CD14-positive monocyte (primary cell): ENCODE data around the gene NDRG4. TPM values are rescaled to one million over a fixed set of nuclear protein-coding genes. Genes with fewer than 3 reads are reported as not detected.
A peak's percentile ranks its signal among the peaks of the same experiment; 100 is the strongest.

Experiments
- DNase-seq, 3 donors: peaks; one replicate each; pipeline ENCODE4 v3.0.0-alpha.2; 2011 to 2022
- H2AFZ ChIP-seq: 2 replicates; pipeline ENCODE4 v1.6.0; 2012; ENCODE audit warnings: mild to moderate bottlenecking, low read depth, low read length, inconsistent platforms; ENCODE audit not compliant: insufficient read depth, poor library complexity, severe bottlenecking
- H3K27ac ChIP-seq, 2 donors: 1 replicate in 1 of 2; 2 replicates in 1 of 2; pipeline ENCODE4 v1.5.1; 2012 to 2013; ENCODE audit warnings: low read length in 2 of 2, control low read depth in 1 of 2, inconsistent platforms in 1 of 2, low read depth in 1 of 2, mild to moderate bottlenecking in 1 of 2
- H3K27me3 ChIP-seq, 2 donors: one replicate each; pipeline versions ENCODE4 v1.6.0 to v1.6.1; 2011 to 2013; ENCODE audit warnings: low read length in 2 of 2; ENCODE audit not compliant: control insufficient read depth in 2 of 2, insufficient read depth in 2 of 2
- H3K36me3 ChIP-seq, 2 donors: replicated peaks in 1 of 2; 1 replicate in 1 of 2; 2 replicates in 1 of 2; pipeline versions ENCODE4 v1.5.1 to v1.6.1; 2012 to 2013; ENCODE audit warnings: low read length in 2 of 2, control low read depth in 1 of 2, inconsistent platforms in 1 of 2, mild to moderate bottlenecking in 1 of 2; ENCODE audit not compliant: insufficient read depth in 2 of 2, control insufficient read depth in 1 of 2
- H3K4me1 ChIP-seq, 2 donors: 1 replicate in 1 of 2; 2 replicates in 1 of 2; pipeline versions ENCODE4 v1.5.1 to v1.6.1; 2012 to 2013; ENCODE audit warnings: low read length in 2 of 2, control low read depth in 1 of 2, inconsistent platforms in 1 of 2, mild to moderate bottlenecking in 1 of 2, moderate library complexity in 1 of 2; ENCODE audit not compliant: insufficient read depth in 2 of 2, control insufficient read depth in 1 of 2
- H3K4me2 ChIP-seq: replicated peaks from 2 replicates; pipeline ENCODE3; 2012; ENCODE audit warnings: low read length, moderate library complexity, mild to moderate bottlenecking; ENCODE audit not compliant: poor library complexity, severe bottlenecking; ENCODE audit errors: extremely low read depth
- H3K4me3 ChIP-seq, 3 experiments: fragments of 200-600 bp in 1 of 3; sonication (generic) in 1 of 3; replicated peaks in 1 of 3; 1 replicate in 2 of 3; 2 replicates in 1 of 3; pipeline ENCODE4 v1.5.1; 2011 to 2013; ENCODE audit warnings: low read length in 3 of 3, mild to moderate bottlenecking in 3 of 3, control low read depth in 2 of 3, low read depth in 2 of 3, inconsistent platforms in 1 of 3, moderate library complexity in 1 of 3
- H3K79me2 ChIP-seq: 2 replicates; pipeline ENCODE4 v1.6.0; 2012; ENCODE audit warnings: mild to moderate bottlenecking, control low read depth, inconsistent platforms, low read length, moderate library complexity; ENCODE audit not compliant: insufficient read depth
- H3K9ac ChIP-seq: 2 replicates; pipeline ENCODE4 v1.6.0; 2017; ENCODE audit warnings: low read length, mild to moderate bottlenecking; ENCODE audit not compliant: insufficient read depth, poor library complexity, severe bottlenecking
- H3K9me3 ChIP-seq, 2 donors: replicated peaks in 1 of 2; 1 replicate in 1 of 2; 2 replicates in 1 of 2; pipeline versions ENCODE4 v1.5.1 to v1.6.1; 2012 to 2013; ENCODE audit warnings: low read length in 2 of 2, control low read depth in 1 of 2; ENCODE audit not compliant: control insufficient read depth in 1 of 2, insufficient read depth in 1 of 2
- H4K20me1 ChIP-seq: 2 replicates; pipeline ENCODE4 v1.6.0; 2012; ENCODE audit warnings: mild to moderate bottlenecking, low read length, control low read depth, moderate library complexity; ENCODE audit not compliant: insufficient read depth
- H3K27ac Mint-ChIP-seq, 7 donors: one replicate each; pipeline ENCODE4 v1.8.0; 2020; ENCODE audit warnings: mild to moderate bottlenecking in 7 of 7, mixed read lengths in 7 of 7, moderate library complexity in 6 of 7, inconsistent platforms in 2 of 7
- H3K27me3 Mint-ChIP-seq, 3 donors: one replicate each; pipeline ENCODE4 v1.8.0; 2021 to 2022; ENCODE audit warnings: low read depth in 3 of 3, mild to moderate bottlenecking in 3 of 3, mixed read lengths in 3 of 3, moderate library complexity in 3 of 3, inconsistent platforms in 1 of 3
- H3K36me3 Mint-ChIP-seq, 2 donors: one replicate each; pipeline ENCODE4 v1.8.0; 2020; ENCODE audit warnings: mixed read lengths in 2 of 2, inconsistent platforms in 1 of 2, mild to moderate bottlenecking in 1 of 2
- H3K4me1 Mint-ChIP-seq: one replicate; pipeline ENCODE4 v1.8.0; 2020; ENCODE audit warnings: mild to moderate bottlenecking, mixed read lengths
- H3K4me3 Mint-ChIP-seq, 2 donors: one replicate each; pipeline ENCODE4 v1.8.0; 2020; ENCODE audit warnings: mild to moderate bottlenecking in 2 of 2, mixed read lengths in 2 of 2, moderate library complexity in 1 of 2
- H3K9me3 Mint-ChIP-seq, 7 donors: one replicate each; pipeline ENCODE4 v1.8.0; 2020 to 2022; ENCODE audit warnings: mixed read lengths in 7 of 7, mild to moderate bottlenecking in 6 of 7, moderate library complexity in 6 of 7, inconsistent platforms in 2 of 7
- CTCF ChIP-seq: fragments of 200-600 bp; IDR thresholded peaks from one replicate; pipeline ENCODE4 v1.8.0; 2022; ENCODE audit warnings: antibody characterized with exemption, mild to moderate bottlenecking
- WGBS: methylation state at CpG from one replicate; pipeline ENCODE4 v1.1.5; 2013; ENCODE audit warnings: missing lambda C conversion rate; ENCODE audit not compliant: insufficient coverage; 5-methylcytosine and 5-hydroxymethylcytosine counted together
- intact Hi-C, 2 donors: fragments of 100-400 bp; cut with micrococcal nuclease; formaldehyde crosslinking; loops; one replicate each; pipeline versions ENCODE4 v1.15.0 to v1.15.1; 2023
- polyA plus RNA-seq, 3 donors: library from polyadenylated mRNA; depleted of rRNA in 1 of 3; unstranded in 2 of 3; stranded (reverse) in 1 of 3; fragments of 300-500 nt in 2 of 3; fragments of >200 nt in 1 of 3; fragmentation: Illumina TruSeq in 2 of 3; gene quantifications; 1 replicate in 2 of 3; 2 replicates in 1 of 3; pipeline ENCODE4 v1.2.3, GENCODE V29; 2012 to 2021

The NDRG4 gene
- polyA plus RNA-seq, 3 donors, result not detected

GRCh38 chr16:58454856-58455255 lies 45.1 kb upstream of the NDRG4 start:
- no peak overlapping the region for H2AFZ ChIP-seq
- no peaks in the 10 kb centered on the region for H3K9me3 ChIP-seq
- H4K20me1 ChIP-seq, result no peaks in the 10 kb centered on the region
- H3K9ac ChIP-seq, result no peak overlapping the region
- H3K27ac ChIP-seq, result no peak overlapping the region
- no peak overlapping the region for H3K4me2 ChIP-seq
- no peaks in the 10 kb centered on the region for H3K36me3 ChIP-seq
- DNase-seq, result no peak
- no peaks in the 10 kb centered on the region for H3K79me2 ChIP-seq
- peaks cover 3 to 21% of the 10 kb centered on the region in 2 donors for H3K27me3 ChIP-seq
- H3K4me1 ChIP-seq, result no peaks in the 10 kb centered on the region
- WGBS, result 88% methylated on average over 5 of the region's 5 CpGs
- no peak for TF ChIP-seq CTCF
- peak overlapping the region in 2 of 7 donors; percentile 47 to 58 for H3K27ac Mint-ChIP-seq
- peaks cover 0 to 1% (median 0%) of the 10 kb centered on the region in 7 donors for H3K9me3 Mint-ChIP-seq
- intact Hi-C loops, result no loop called here
- peaks cover 22 to 59% (median 31%) of the 10 kb centered on the region in 3 donors for H3K27me3 Mint-ChIP-seq
- H3K4me3 Mint-ChIP-seq, result no peak overlapping the region
- peaks cover 15% of the 10 kb centered on the region for H3K4me1 Mint-ChIP-seq
- H3K36me3 Mint-ChIP-seq, result no peaks in the 10 kb centered on the region
- no peak overlapping the region for H3K4me3 ChIP-seq

- WGBS, result 100% methylated on average over 1 of the region's 2 CpGs
- no peaks in the 10 kb centered on the region for H3K4me1 ChIP-seq
- H3K4me3 Mint-ChIP-seq, result no peak overlapping the region
- H3K4me3 ChIP-seq, result no peak overlapping the region
- no peaks in the 10 kb centered on the region for H3K36me3 ChIP-seq
- H3K4me2 ChIP-seq, result no peak overlapping the region
- no peak overlapping the region for H3K9ac ChIP-seq
- intact Hi-C loops, result no loop called here
- TF ChIP-seq CTCF, result no peak
- H3K79me2 ChIP-seq, result no peaks in the 10 kb centered on the region
- DNase-seq, result no peak
- H3K9me3 Mint-ChIP-seq, result peaks cover 0 to 1% (median 0%) of the 10 kb centered on the region in 7 donors
- peaks cover 0 to 13% of the 10 kb centered on the region in 2 donors for H3K27me3 ChIP-seq
- no peaks in the 10 kb centered on the region for H3K36me3 Mint-ChIP-seq
- no peak overlapping the region for H3K27ac ChIP-seq
- no peaks in the 10 kb centered on the region for H3K9me3 ChIP-seq
- H4K20me1 ChIP-seq, result no peaks in the 10 kb centered on the region
- no peak overlapping the region for H2AFZ ChIP-seq
- peaks cover 22 to 60% (median 31%) of the 10 kb centered on the region in 3 donors for H3K27me3 Mint-ChIP-seq
- H3K27ac Mint-ChIP-seq, result no peak overlapping the region
- peaks cover 14% of the 10 kb centered on the region for H3K4me1 Mint-ChIP-seq
Measured at GRCh38 chr16:58455750-58456149, 44.2 kb upstream of the NDRG4 start.
